ENCODE results near the gene TLR3.
"Not testable (repeated sequence)": the region's sequence is repeated elsewhere in the genome, so short reads cannot be mapped to it uniquely, and the experiment has no call there.

TLR3 gene

GRCh38 chr4:186050135-186050534, 18.8 kb upstream of the TLR3 start:
- not testable (repeated sequence) for DNase-seq (ENCODE audit: low read depth)

DNA sequence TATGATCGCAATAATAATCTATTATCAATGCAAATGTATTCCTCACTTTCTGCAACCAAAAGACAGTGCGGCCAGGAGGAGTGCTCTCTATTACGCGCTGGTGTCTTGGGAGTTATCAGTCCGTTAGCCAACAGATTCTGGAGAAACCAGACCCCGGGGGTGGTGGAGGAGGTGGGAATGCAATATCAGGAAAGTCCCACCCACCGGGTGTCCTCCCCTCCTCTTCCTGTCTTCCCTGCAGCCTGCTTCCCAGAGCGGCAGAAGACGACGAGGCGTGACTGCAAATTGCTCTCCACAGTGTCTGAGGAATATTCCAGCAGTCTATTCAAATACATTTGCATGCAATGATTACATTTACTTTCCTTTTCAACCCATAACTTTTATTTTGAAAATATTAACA, 17.9 kb upstream of the TLR3 start:
- DNase-seq (ENCODE audit: low read depth): no peak

DNA sequence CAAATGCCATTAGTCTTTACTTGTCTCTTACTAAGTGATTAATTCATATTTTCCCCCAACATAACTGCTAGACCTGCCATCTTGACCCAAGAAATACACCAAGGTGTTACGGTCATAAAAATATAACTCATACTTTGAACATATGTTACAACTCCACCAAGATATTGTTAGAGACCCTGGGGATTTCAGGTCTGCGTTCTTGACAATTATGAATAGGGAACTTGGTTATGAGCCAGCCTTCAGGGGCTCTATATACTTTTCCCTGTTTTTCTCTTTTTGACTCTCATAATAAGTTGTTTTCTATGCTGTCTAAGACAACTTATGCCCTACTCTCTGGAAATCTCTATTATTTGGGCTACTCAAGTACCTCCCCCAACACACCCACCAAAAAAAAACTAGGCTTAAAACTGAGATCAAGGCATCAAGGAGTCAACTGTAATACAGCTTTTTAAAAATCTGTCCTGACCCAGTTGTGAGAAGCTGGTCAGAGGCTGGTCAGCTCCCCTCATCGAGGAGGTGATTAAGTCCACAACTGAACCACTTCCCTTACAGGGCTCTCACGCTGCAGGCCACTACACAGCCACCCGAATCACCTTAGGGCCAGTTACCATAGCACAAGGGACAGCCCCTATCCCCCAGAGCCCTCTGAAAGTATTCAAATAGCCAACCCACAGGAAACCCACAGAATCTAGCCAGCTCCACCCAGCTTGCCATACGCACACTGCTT, 10.5 kb upstream of the TLR3 start:
- no peak for DNase-seq (ENCODE audit: low read depth)

DNA sequence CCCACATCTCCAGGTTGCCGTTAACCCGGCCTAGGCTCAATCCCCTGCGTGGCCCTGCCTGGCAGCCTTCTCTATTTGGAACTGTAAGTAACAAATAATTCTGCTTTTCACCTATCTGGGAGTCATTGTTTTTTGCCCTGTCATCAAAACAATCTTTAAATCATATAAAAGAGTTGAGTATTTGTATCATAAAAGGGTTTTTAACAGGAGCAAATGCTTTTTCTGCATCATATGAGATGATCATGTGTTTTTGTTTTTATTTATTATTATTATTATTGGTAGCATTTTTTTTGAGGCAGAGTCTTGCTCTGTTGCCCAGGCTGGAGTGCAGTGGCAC, 10.0 kb upstream of the TLR3 start:
- no peak for DNase-seq (ENCODE audit: low read depth)

DNA sequence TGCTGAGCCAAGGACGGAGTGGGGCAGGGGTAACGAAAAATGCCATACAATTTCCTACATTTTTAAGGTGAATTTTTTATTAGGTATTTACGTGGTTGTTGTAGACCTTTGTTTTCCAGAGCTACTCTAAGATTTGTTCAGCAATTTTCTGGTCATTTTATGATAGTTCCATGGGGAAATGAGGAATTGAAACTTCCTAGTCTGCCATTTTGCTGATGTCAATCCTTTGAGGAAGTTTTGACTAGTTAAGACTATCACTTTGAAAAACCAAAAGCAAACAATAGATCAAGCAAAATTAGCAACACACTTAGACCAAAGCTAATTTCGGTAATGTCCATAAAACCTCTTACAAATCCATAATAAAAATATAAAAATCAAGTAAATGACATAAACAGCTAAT, 7.0 kb upstream of the TLR3 start:
- DNase-seq (ENCODE audit: low read depth): no peak

DNA sequence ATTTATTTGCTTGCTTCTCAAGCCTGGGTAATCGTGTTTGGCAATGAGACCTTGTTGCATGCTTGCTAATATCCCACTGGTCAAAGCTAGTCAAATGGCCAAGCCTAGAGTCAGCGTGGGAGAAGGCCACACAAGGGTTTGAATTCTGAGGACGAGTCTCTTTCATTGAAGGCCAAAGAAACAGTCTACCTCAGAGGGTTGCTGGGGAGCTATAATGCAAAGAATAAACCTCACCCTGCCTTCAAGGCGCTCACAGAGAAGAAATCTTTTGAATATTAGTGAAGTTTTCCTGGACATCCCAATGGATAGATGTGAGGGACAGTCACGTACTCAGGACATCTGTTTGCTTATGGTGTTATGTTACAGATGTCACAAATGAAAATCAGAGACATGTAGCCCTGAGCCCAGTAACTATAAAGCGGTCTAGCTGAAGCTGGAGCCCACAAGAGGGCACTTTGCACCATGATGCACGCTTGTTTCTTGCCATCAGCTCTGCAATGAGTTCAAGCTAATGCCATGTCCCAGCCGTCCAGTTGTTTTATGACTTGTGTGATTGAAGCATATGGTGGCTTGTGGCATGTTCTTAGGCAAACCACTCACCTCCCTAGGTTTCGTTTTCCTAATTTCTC, 1.1 kb upstream of the TLR3 start:
- peak; percentile 54 for DNase-seq (ENCODE audit: low read depth)

DNA sequence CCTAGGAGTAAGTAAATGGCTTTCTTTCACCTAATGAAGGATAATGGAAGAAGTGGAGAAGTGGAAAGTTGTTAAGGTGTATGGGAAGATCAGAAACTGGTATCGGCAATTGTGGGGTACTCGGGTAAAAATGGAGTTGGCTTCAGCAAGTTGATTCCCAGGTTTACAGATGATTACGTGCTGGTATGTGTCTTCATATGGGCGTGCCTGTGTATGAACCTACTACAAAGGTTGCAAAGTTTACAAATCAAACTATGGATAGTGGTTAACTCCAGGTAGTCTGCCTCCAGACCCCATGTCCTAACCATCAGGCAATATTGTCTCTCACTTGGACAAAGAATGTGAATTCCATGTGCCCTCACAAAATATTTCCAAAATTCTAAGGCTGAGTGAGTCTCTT, 773 bp downstream of the TLR3 start:
- no peak for DNase-seq (ENCODE audit: low read depth)

- no peak for DNase-seq (ENCODE audit: low read depth)
These were observed 3.6 kb downstream of the TLR3 start for GRCh38 chr4:186072516-186072915.

GRCh38 chr4:186074189-186074588, 5.2 kb downstream of the TLR3 start:
- no peak for DNase-seq (ENCODE audit: low read depth)

GRCh38 chr4:186078981-186079638, 10.2 kb downstream of the TLR3 start:
- DNase-seq (ENCODE audit: low read depth): no peak

DNA sequence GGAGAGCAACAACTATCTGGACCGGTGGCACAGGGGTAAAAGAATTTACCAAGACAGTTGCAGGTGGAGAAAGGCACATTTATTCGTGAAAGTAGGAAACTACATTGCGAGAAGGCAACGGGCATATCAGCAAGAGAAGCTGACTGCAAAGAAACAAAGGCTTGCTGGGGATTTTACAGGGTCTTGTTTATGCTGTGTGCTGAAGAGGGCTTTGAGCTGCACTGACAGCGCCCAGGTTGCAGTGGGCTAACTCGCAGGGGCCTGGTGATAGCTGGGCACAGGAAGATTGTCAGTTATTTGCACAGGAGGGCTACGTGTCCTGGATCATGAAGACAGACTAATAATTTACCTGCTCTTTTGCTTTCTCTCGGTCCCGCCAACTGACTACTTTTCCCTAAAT, 10.7 kb downstream of the TLR3 start:
- no peak for DNase-seq (ENCODE audit: low read depth)

DNA sequence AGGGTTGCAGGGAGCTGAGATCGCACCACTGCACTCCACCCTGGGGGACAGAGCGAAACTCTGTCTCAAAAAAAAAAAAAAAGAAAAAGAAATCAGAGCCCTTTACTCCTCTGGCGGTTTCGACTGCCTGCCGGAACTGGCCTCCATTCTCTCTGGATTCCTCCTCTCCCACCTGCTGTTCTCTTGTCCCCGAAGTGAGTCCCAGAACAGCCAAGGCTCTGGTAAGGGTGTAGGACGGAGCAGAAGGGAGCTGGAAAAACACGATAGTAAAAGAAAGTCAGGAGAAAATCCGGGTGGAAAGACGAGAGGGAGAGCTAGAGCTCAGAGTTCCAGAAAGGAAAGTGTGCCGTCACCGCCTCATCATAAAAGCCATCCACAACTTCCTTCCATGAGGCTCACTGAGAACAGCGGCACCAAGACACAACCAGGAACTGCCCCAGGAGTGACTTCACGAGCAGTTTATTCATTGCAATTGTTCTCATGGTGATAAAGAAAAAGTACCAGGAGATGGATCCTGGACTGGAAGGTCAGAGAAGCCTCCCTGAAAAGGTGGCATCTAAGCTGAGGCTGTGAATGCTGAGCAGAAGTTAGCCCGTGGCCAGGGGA, 12.3 kb downstream of the TLR3 start:
- DNase-seq (ENCODE audit: low read depth): no peak

GRCh38 chr4:186082221-186082620, 13.3 kb downstream of the TLR3 start:
- DNase-seq (ENCODE audit: low read depth): no peak

DNA sequence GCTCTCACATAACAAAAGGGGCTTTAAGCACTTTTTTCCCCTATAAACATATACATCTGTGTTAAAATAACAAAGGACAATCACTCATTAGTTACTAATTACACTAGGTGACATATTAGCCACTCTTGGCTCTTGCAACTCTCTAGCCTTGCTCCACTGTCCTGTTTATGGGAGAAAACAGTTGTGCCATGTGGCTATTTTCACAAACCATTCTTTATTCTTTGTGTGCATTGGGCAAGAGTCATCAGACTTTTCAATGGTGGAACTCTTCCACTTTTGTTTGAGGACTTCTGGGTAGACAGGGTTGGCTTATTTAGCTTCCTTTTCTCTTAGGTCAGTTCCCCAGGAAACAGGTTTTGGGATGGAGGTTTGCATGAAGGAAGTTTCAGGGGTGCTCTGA, 19.6 kb downstream of the TLR3 start:
- DNase-seq (ENCODE audit: low read depth): no peak

DNA sequence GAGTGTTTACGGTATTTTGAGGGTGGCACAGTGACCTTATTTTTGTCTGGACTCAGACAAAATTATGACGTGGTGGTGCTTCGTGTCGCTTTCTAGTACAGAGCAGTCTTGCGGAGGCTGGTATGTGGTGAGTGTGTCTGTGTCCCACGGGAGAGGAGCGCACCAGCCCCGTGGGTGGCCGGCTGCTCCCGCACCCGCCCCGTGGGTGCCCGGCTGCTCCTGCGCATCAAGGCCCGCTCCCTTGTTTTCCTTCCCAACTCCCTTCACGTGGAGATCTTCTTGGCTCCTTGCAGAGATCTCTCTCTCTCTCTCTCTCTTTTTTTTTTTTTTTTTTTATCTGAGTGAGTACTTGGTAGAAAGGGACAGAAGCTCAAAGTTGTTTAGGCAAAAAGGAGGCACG, 23.3 kb downstream of the TLR3 start:
- no peak for DNase-seq (ENCODE audit: low read depth)

- DNase-seq (ENCODE audit: low read depth): no peak
These were observed 26.4 kb downstream of the TLR3 start for GRCh38 chr4:186095406-186095805.

- DNase-seq (ENCODE audit: low read depth): no peak
These were observed 27.8 kb downstream of the TLR3 start for GRCh38 chr4:186096681-186097165.

DNA sequence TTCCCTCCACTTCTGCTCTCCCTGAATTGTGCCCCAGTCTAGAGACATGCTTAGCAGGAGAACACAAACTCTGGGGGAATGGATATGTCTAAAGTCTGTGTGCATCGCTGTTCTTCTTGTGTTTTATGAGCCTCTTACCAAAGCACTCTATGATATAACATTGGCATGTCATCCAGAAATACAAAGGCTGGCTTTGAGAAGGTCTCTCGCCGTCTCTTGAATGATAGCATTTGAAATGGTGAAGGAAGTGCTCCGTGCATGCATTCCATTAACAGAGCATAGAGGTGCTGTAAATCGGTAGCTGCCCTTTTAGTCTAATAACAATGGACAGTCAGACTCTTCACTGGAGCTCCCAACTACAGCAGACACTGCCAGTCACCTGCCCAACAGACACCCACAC, 28.4 kb downstream of the TLR3 start:
- no peak for DNase-seq (ENCODE audit: low read depth)

GRCh38 chr4:186102931-186103330, 34.0 kb downstream of the TLR3 start:
- no peak for DNase-seq (ENCODE audit: low read depth)

- DNase-seq (ENCODE audit: low read depth): no peak
These were observed 35.3 kb downstream of the TLR3 start, which contains the start of gene FAM149A for GRCh38 chr4:186104114-186104889. Gene FAM149A (plus strand): TSS chr4:186104704.

DNA sequence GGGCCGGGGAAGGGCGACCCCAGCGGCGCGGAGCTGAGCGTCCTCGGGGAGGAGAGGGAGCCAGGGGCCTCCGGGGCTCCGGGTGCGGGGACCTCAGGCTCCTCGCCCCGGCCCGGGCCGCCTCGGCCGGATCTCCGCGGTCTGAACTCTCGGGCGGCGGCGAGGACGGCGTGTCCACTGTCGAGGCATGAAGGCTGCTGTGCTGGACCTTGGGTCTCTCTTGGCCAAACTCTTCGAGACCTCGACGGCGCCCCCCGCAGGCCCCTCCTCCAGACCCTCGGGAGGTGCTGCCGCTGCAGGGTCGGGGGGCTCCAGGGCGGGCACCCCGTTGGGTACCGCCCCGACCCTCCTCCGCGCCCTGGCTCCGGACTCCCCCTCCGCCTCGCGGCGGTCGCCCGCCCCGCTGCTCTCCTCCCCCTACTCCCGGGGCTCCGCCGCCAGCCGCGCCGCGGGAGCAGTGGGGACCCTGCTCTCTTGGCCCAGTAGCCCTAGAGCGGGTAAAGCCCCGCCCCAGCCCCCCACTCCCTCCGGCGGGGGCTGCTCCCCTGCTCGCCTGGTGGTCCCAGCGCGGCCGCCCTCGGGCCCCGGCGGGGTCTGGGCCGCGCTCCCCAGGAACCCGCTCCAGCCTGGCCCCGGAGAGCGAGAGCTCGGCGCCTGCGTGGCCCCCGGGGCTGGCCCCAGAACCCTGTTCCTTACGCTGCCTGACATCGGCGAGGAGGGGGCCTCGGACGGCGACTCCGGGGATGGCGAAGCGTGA, 36.1 kb downstream of the TLR3 start:
- DNase-seq (ENCODE audit: low read depth): no peak

All from stromal cell of bone marrow (primary cell).